Fibroblast of the aortic adventitia (primary cell): Measurements from ENCODE around the gene CARS1. TPM values are rescaled to one million over a fixed set of nuclear protein-coding genes. Genes with fewer than 3 reads are reported as not detected.

Experiments
- DNase-seq: peaks from one replicate; pipeline ENCODE4 v3.0.0-alpha.2; 2010; ENCODE audit warnings: low read depth
- H3K4me3 ChIP-seq: 2 replicates; pipeline ENCODE4 v1.5.1; 2011; ENCODE audit warnings: low read depth, mild to moderate bottlenecking, control low read depth, low read length, moderate library complexity
- CTCF ChIP-seq: IDR thresholded peaks from 2 replicates; pipeline ENCODE4 v1.5.1; 2011; ENCODE audit warnings: mild to moderate bottlenecking, low read length, control low read depth, inconsistent platforms; ENCODE audit not compliant: insufficient read depth
- total RNA-seq: library from RNA; depleted of rRNA; stranded (reverse); fragments of >200 nt; gene quantifications from 2 replicates; pipeline ENCODE4 v1.2.3, GENCODE V29; 2012; ENCODE audit warnings: low replicate concordance

CARS1 gene
- total RNA-seq, 1 donor = 95.8 TPM

- no peak overlapping the region for H3K4me3 ChIP-seq
- no peak for DNase-seq
These were observed 88.8 kb downstream of the CARS1 start for GRCh38 chr11:2968341-2968900.

GRCh38 chr11:2964782-2965181, 92.4 kb downstream of the CARS1 start:
- no peak for DNase-seq
- H3K4me3 ChIP-seq = no peak overlapping the region
- no peak for TF ChIP-seq CTCF

More at GRCh38 chr11:2968341-2968900, 88.8 kb downstream of the CARS1 start:
- no peak for TF ChIP-seq CTCF

- H3K4me3 ChIP-seq = no peak overlapping the region
- no peak for DNase-seq
- TF ChIP-seq CTCF = no peak
These were observed 93.5 kb downstream of the CARS1 start for GRCh38 chr11:2963761-2964160.

- DNase-seq = no peak
- no peak overlapping the region for H3K4me3 ChIP-seq
- TF ChIP-seq CTCF = no peak
These were observed 94.0 kb downstream of the CARS1 start for GRCh38 chr11:2963112-2963754.

- no peak for TF ChIP-seq CTCF
- DNase-seq = no peak
- no peak overlapping the region for H3K4me3 ChIP-seq
These were observed 96.1 kb downstream of the CARS1 start for GRCh38 chr11:2961080-2961479.

- no peak for TF ChIP-seq CTCF
- H3K4me3 ChIP-seq = no peak overlapping the region
- no peak for DNase-seq
These were observed 97.1 kb downstream of the CARS1 start for GRCh38 chr11:2960139-2960538.

GRCh38 chr11:2958251-2958650, 99.0 kb downstream of the CARS1 start:
- H3K4me3 ChIP-seq = no peak overlapping the region
- no peak for DNase-seq
- TF ChIP-seq CTCF = no peak
